ENCODE data around the gene SDK2.
A peak's percentile ranks its signal among the peaks of the same experiment; 100 is the strongest.

SDK2 gene

GRCh38 chr17:73653810-73654209, 9.6 kb upstream of the SDK2 start:
- DNase-seq (ENCODE audit: low read depth), result no peak

DNA sequence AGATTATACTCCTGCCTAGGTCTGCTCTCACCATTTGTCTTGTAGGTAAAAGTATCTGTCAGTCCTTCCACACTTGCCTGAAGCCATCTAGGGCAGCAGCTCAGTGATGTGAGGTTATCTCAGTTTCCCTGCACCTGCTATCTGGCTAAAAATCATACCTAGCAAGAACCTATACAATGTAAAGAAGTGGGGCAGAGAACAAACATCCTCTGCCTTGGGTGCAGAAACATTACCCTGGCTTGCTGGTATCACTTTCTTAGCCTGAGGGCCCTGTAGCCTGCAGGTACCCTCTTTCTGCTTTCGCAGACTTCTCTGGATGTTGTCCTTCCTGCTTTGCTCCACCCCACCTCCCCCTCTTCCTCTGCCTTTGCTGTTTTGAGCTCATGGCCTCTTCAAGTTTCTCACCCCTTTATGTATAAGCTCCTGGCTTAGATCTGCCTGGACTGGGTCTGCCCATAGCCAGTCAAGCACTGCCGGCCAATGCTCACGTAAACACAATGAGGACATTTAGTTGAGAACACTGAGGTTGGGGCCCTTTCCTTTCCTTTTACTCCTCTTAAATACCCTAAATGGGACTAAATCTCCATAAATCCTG, 8.7 kb upstream of the SDK2 start:
- DNase-seq (ENCODE audit: low read depth), result no peak

- no peak for DNase-seq (ENCODE audit: low read depth)
Observed at GRCh38 chr17:73650617-73651200, 6.5 kb upstream of the SDK2 start.

DNA sequence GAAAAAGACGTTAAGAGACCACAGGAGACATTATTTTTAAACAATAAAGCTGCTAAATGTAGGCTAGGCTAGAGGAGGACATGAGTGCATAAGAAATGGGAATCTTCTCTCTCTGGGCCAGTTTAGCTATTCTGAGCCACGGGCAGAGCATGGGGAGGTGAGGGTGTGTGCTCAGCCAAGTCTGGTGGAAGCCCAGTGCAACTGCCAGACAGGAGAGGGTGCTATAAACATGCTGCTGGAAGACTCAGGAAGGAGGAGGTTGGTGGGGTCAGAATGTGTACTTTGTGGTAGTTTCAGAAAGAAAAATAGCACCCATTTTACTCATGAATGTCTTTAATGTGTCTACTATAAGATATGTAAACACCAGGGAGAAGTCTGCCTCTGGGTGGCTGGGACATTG, 5.9 kb upstream of the SDK2 start:
- DNase-seq (ENCODE audit: low read depth), result no peak

GRCh38 chr17:73648974-73649373, 4.7 kb upstream of the SDK2 start:
- DNase-seq (ENCODE audit: low read depth), result no peak

DNA sequence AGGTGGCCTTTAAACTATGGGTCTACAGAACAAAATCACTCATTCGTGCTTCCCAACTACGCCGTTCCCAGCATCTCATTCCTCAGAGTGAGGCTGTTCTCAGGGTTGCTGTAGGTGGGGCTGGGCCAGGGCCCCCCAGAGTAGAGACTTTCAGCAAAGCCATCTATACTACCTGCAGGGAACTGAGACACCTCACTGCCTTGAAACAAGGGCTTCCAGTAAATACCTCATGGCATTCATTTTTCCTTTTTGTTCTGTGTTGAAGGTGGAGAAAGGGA, 4.2 kb upstream of the SDK2 start:
- DNase-seq (ENCODE audit: low read depth), result no peak

DNA sequence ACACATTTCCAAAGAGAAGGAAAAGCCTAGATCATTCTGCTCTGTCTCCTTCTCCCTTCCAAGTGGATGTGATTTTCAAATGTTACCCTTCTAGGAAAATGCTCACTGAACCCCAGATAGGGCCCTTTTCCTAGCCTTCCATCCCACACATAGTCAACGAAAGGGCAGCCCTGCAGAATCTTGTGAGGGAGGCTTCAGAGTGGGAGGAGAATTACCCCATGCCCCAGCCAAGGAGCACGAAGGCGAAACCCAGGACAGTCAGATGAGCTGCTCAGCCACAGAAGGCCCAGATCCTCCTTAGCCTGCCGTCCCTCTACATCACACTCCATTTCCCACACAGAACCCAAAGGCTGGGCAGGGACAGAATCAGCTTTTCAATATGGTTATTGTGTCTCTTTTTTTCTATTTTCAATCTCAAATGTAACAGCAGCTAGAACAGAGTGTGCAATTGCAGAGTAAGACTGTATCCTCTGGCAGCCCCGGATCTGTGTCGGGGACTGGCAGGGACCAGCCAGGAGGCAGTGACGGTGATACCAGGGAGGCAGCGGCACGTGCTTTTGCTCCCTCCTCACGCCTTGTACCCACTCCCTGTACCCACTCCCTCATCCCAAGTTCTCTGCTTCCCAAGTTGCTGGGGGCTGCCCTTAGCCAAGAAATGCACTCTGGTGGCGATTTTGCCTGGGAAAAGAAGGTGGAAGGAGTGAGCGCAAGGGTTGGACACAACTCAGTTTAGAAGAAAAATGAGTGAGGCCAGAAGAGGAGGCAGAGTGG, 3.7 kb upstream of the SDK2 start:
- DNase-seq (ENCODE audit: low read depth), result no peak

GRCh38 chr17:73647301-73647695, 3.1 kb upstream of the SDK2 start:
- DNase-seq (ENCODE audit: low read depth), result no peak

GRCh38 chr17:73646409-73647300, 2.4 kb upstream of the SDK2 start:
- no peak for DNase-seq (ENCODE audit: low read depth)

GRCh38 chr17:73645050-73645871, 1.0 kb upstream of the SDK2 start:
- DNase-seq (ENCODE audit: low read depth), result peak; percentile 39

DNA sequence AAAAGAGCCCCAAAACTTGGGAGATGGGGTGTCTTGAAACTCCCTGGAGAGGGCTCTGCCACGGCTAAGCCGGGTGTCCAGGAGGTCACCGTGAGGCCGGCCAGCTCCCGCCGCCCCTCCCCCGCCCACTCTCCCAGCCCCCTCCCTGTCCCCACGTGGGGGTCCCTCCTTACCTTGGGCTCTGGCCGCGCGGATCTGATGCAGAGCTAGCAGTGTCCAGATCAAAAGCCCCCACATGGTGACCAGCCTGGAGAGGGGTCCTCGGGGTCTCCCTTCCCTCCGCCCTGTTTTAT, 447 bp downstream of the SDK2 start:
- no peak for DNase-seq (ENCODE audit: low read depth)

DNA sequence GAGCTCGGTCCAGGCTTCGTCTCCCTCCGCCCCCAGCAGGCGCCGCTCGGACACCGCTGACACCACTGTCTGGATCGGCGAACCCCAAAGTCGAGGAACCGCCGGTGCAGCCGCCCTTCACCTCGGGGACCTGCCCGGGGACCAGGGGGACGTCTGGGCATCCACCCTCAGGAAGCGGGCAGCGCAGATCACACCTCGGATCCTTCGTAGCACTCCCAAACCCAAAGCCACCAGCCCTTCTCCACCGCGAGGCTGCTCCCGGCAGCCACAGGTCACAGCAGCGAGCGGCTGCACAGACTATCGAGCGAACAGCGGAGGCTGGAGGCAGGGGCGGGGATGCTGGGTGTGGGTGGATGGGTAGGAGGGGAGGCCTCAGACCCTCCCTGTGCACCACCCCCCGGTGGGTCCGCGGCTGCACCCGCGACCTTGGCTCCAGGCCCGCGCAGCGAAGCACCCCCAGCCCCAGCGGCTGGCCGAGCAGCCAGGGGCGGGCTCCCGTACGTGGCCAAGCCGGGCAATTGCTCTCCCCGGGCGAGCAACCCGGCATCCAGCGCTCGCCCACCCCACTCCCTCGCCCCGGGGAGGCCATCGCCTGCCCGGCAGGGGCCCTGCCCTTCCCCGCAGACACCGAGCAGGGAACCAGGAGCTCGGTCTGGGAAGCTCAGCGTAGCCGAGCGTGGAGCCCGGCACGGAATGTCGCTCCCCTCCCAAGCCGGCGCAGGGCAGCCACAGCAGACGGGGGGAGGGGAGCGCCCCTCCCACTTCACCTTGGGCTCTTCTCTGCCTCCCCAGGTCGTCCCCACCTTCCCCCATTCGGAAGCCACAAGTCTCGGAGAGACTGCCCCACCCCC, 1.0 kb downstream of the SDK2 start:
- DNase-seq (ENCODE audit: low read depth), result peak; percentile 10

- no peak for DNase-seq (ENCODE audit: low read depth)
Observed at GRCh38 chr17:73642659-73643000, 1.6 kb downstream of the SDK2 start.

GRCh38 chr17:73641826-73642600, 2.2 kb downstream of the SDK2 start:
- no peak for DNase-seq (ENCODE audit: low read depth)

GRCh38 chr17:73640691-73641090, 3.6 kb downstream of the SDK2 start:
- no peak for DNase-seq (ENCODE audit: low read depth)

DNA sequence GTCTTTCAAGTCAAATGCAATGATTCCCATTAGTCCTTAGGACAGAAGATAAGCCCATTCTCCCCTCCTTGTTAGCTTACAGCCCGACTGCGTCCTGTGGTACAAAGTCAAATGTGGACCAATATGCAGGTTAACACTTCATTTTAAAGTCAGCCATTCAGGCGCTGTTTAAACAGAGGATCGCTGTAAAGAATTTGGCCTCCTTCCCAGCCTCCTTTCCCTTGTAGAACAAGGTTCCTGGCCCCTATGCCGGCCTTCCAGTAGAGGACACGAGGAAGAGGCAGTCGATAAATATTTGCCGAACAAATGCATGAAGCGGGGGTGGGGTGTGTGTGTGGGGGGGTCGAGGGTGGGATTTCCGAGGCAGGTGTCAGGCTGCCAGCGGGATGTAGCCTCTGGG, 4.3 kb downstream of the SDK2 start:
- DNase-seq (ENCODE audit: low read depth), result no peak

DNA sequence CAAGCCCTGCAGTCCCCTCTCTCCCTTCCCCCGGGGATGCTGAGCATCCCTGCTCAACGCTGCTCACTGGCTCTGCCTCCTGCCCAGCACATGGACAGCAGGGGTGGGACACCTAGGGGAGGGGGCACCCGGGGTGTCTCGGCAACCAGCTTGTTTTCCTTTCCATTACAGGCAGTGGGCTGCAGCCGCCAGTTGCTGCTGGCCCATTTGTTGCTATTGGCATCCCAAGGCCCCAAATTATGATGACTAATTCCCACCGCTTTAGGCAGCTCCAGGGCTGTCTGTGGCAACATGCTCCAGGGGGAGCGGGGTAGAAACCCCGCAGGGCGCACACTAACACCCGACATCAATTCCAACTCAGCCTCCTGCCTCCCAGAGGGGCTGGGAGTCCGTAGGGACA, 4.9 kb downstream of the SDK2 start:
- no peak for DNase-seq (ENCODE audit: low read depth)

GRCh38 chr17:73638556-73638955, 5.7 kb downstream of the SDK2 start:
- DNase-seq (ENCODE audit: low read depth), result no peak

- no peak for DNase-seq (ENCODE audit: low read depth)
Observed at GRCh38 chr17:73637866-73638265, 6.4 kb downstream of the SDK2 start.

DNA sequence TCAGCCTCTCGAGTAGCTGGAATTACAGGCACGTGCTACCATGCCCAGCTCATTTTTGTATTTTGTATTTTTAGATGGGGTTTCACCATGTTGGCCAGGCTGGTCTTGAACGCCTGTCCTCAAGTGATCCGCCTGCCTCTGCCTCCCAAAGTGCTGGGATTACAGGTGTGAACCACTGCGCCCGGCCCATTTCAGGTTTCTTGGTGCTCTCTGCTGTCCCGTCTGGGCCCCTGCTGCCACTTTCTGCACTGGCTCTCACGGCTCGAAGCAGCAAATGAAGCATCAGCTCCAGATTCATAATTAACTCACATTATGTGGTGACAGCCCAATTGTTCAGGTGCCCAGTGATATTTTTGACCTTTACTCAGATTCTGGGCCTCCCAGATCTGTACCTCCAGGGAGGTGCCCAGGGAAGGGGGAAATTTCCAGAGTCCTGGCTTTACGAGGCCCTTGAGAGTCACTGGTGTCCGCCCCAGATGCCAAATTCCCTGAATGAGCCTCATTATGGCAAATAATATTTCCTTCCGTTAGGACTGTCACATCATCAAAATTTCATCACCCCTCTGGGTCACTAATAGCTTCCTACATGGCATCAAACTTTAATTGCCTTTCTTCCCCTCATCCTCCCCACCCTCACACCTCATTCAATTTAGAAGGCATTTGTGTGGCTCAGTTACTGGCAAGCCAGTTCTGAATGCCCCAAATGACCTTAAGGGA, 9.0 kb downstream of the SDK2 start:
- no peak for DNase-seq (ENCODE audit: low read depth)
